Stimulated activated CD8-positive, alpha-beta memory T cell treated with anti-CD3 and anti-CD28 coated beads, Interleukin-15, amount 100 ng/mL, for 48 hours (primary cell): Measurements from ENCODE around the gene NT5DC1.

ENCODE experiments used
- DNase-seq, 2 donors: peaks; one replicate each; pipeline ENCODE4 v3.0.0-alpha.2; 2020; ENCODE audit warnings: low read depth in 2 of 2

NT5DC1 gene

GRCh38 chr6:116136933-116137340 lies 36.3 kb downstream of the NT5DC1 start:
- DNase-seq: peak; percentile 6 to 19

DNA sequence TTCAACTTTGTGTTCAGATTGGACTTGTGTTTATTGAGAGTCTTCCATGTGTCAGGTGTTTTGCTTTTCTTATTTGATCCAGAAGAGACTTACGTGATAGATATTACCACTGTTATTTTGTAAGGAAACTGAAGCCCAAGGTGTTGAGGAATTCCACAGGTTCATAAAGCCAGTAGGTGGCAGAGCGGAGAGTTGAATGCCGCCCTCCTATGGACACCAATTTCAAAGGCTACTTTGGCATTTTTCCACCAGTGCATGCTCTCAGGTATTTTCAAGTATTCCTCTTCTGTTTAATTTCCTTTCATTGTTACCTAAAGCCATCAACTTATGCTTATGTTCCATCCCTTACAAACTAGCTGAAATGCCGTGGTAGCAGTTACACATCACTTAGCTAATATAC lies 39.3 kb downstream of the NT5DC1 start:
- no peak for DNase-seq

DNA sequence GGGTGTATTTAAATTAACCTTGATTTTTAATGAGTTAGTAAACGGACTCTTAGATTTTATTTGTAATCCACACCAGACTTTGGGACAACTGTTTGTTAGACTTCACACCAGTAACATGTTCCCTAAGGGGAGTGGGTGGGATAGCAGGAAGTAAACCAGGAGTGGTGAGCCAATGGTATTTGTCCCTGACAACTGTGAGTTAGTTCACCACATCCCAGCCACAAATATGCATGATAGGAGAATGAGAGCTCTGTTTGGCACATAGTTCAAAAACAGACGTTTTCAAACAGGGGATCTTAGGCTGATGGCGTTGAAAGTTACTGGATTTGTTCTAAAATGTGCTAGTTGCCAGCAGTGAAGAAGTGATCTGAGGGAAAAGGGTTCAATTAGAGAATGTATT lies 44.0 kb downstream of the NT5DC1 start:
- no peak for DNase-seq

DNA sequence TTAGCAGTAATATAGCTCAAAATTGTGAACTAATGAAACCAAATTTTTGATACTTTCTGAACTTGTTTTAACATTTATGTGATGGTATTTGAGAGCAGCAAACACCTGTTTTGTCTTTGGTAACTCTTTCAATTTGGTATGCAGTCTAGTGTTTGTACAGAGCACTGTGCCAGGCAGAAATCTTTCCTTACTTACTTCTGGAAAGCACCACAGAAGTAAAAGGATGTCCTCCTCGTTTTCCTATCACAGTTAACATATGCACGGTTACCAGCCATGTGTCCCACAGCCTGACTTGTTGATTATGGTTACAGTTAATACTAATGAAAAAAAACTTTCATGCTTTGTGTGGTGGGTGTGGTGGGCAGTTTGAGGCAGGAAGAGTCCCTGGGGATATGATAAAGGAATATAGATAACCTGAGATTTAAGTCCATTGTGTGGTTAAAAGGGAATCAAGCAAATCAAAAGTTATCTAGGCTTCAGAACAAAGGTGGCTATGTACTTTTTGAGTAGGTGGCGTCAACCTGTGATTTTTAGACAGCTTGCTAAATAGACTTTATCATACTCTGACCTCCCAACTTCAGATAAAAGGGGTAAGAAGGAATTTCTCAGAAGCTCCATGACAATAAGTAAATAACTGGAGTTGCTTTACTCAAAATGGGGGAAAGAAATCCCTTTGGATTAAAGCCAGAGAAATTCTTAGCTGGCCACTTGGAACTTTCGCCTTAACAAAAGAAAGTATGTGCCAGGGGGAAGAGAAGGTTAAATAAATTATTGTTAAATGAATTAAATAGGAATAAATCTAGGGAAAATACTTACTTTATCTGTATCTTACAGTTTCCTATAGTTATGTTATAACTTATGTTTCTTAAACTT lies 45.4 kb downstream of the NT5DC1 start:
- no peak for DNase-seq

GRCh38 chr6:116152620-116153019 lies 52.0 kb downstream of the NT5DC1 start:
- DNase-seq: no peak

DNA sequence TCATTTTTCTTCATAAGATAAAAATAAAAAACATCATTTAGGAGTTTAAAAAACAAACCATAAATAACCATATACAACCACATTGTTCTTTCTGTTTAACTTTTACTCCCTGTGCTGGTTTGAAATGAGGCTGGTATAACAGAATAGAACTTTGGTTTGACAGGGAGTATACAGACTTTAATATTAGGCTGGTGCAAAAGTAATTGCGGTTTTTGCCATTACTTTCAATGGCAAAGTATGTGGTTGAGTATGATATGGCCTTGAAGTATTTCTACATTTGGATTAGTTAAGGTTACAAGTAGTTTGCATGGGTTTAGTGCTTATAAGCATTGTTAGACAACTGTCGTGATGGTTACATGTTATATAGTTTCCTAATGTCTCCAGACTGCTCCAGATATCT lies 54.2 kb downstream of the NT5DC1 start:
- DNase-seq: no peak

DNA sequence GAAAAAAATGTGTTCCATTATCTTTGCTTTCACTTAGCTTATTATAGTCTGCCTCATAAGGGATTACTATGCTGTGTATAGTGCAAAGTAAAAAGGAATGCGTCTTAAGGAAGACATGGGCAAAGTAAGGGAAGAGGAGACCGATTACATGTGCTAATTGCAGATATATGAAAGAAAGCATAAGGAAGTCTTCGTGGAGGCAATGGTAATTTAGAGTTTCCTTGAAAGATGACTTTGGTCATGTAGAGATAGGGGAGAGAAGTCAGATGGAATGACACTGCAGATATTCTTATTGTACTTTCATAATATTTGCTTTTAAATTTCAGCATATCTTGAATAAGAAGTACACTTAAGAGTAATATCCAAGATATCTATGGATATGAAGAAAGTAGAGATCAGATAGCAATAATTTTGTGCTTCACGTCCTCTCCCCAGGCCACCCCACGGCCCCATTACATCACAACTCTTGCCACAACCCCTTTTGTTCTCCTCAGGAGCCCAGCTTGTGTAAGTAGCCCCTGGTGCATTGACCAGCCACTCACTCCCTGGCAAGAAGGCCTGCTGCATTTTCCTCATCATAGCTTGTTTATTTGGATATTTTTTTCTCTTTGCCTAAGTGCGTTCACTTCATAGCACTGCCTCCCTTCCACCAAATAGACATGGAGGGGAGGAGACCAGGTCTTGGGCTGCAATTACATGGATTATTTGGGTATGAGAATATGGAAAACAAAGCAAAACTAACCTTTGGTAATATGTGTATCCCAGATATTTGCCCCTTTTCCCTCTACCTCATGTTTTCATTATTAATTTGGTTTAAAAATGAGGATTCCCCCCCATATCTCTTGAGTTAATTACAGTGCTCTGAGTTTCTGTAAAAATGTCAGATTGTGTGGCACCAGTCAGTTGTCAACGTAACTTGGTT lies 56.0 kb downstream of the NT5DC1 start:
- DNase-seq: no peak

- no peak for DNase-seq
Measured at GRCh38 chr6:116157391-116157790, 56.7 kb downstream of the NT5DC1 start.

GRCh38 chr6:116158641-116159040 lies 58.0 kb downstream of the NT5DC1 start:
- DNase-seq: no peak

DNA sequence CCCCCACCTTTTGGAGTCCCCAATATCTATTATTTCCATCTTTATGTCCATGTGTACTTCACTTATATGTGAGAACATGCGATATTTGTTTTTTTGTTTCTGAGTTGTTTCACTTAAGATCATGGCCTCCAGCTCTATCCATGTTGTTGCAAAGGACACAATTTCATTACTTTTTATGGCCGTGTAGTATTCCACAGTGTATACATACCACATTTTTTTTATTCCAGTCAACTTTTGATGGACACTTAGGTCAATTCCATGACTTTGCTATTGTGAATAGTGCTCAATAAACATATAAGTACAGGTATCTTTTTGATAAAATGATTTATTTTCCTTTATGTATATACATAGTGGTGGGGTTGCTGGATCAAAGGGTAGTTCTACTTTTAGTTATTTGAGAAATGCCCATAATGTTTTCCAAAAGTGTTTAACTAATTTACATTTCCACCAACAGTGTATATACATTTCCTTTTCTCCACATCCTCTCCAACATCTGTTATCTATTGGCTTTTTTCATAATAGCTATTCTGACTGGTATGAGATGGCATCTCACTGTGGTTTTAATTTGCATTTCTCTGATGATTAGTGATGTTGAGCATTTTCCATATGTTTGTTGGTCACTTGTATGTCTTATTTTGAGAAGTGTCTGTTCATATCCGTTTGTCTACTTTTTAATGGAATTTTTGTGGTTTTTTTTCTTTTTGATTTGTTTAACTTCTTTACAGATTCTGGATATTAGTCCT lies 59.3 kb downstream of the NT5DC1 start:
- no peak for DNase-seq

DNA sequence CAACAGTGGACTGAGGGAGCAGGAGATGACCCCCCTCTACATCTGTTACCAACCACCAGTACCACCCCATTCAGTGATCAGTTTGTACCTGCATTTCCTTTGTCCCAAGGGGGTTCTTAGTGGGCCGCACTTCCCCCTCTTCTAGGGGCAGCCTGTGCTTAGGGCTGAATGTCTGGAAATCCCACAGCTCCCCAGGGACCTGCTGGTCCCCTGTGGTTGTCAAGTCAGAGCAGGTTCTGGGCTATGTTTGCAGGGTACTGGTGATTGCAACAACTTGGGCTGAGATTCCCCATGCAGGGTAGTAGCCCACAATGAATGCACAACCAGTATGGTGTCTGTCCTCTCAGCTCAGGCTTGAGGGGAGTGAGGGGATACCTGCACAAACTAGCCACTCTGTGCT lies 64.9 kb downstream of the NT5DC1 start:
- DNase-seq: no peak

GRCh38 chr6:116166369-116166768 lies 65.7 kb downstream of the NT5DC1 start:
- no peak for DNase-seq

DNA sequence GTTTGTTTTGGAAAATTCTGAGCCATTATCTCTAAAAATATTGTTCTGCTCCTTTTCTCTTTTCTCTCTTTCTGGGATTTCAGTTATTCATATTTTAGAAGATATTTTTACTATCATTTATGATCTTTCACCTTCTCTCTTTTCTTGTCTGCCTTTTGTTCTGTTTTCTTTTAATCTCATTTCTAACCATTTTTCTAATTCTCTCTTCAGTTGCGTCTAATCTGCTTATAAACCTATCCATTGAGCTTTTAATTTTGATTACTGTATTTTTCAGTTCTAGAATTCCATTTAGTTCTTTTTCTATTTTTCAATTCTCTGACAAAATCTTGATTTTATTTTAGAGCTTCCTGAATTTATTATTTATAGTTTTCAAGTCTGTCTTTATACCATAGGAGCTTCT lies 67.5 kb downstream of the NT5DC1 start:
- no peak for DNase-seq

- no peak for DNase-seq
Measured at GRCh38 chr6:116169880-116170279, 69.2 kb downstream of the NT5DC1 start.

GRCh38 chr6:116170358-116171057 lies 69.9 kb downstream of the NT5DC1 start:
- no peak for DNase-seq

- no peak for DNase-seq
Measured at GRCh38 chr6:116173928-116174327, 73.3 kb downstream of the NT5DC1 start.

DNA sequence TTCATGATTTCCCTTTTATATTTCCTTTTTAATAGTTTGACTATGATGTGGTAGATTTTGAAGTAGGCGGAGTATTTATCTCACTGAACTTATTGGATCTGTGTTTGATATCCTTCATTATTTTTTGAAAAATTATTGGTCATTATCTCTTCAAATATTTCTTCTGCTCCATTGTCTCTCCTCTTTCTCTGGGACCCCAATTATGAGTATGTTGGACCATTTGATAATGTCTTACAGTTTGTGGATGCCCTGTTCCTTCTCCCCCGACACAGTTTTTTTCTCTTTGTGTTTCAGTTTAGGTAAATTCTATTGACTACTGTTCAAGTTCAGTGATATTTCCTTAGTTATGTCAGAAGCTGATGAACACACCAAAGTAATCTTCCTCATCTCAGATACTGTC lies 74.7 kb downstream of the NT5DC1 start:
- no peak for DNase-seq

DNA sequence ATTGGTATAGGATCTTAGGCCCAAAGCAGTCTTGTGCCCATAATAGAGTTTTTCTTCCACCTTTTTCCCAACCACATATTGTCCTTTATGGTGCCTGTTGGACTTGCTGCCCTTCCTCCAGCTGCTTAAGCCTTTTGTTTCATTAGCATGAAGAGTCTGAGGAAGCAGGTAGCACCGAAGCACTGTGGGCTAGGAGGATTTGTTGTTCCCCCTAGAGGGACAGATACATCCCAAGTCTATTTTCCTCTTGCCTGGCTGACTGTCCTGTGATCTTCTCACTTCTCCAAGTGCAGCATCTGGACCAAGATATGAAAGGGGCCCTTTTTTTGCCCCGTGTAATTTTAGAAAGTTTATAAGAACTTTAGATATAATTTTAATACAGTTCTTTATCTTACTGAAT lies 75.9 kb downstream of the NT5DC1 start:
- DNase-seq: no peak

DNA sequence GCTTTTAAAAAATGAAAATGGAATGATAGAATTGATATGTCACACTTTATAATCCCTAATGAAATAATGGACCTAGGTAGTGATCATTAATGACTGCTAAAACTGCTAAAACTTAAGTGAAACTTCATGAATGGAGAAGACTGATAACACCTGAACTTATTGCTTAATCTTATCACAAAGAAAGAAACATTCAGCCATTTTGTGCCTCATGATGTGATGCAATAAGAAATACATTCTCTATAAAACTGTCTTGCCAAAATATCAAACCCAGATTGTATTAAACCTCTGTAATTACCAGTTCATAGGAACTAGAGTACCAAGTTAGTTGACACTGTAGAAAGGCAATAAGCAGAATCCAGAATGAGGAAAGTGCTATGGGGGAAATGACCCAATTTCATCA lies 79.7 kb downstream of the NT5DC1 start:
- no peak for DNase-seq

DNA sequence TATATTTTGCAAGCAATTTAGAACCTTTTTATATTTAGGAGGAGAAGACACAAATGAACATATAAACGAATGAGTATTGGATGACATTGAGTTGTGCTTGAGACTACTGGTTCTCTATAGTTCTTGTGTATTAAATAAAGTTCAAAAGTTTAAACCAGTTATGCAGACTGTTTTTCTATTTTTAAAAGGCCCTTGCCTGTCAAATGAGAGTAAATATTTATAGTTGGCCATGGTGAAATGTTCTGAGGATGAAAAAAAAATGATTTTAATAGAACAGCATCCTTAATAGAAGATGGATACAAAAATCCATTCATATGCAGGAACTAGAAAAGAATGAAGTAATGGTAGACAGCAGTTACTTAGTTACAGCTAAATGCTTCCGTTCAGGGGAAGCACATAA lies 88.8 kb downstream of the NT5DC1 start:
- DNase-seq: no peak

DNA sequence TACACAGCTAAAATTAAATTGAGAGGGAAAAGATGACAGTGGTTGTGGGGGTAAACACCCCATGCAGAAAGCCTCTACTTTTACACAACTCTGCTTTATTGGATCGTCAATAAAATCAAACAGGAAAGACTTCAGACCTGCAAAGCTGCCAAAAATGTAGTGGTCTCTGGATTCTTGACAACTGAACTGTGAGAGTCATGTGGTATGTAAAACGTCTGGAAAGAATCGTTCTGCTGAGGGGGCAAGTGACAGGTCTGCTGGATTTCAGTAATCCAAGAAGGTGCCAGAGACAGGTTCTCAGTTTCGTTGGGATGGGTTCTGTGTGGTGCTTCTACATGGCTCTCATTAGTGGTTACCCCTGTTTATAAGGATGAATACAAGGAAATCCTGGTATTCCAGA lies 89.9 kb downstream of the NT5DC1 start:
- no peak for DNase-seq

GRCh38 chr6:116191881-116192280 lies 91.2 kb downstream of the NT5DC1 start:
- DNase-seq: no peak
